Measurements from ENCODE around the gene DDX46.
"Not testable (repeated sequence)": the region's sequence is repeated elsewhere in the genome, so short reads cannot be mapped to it uniquely, and the experiment has no call there.

DDX46 gene

DNA sequence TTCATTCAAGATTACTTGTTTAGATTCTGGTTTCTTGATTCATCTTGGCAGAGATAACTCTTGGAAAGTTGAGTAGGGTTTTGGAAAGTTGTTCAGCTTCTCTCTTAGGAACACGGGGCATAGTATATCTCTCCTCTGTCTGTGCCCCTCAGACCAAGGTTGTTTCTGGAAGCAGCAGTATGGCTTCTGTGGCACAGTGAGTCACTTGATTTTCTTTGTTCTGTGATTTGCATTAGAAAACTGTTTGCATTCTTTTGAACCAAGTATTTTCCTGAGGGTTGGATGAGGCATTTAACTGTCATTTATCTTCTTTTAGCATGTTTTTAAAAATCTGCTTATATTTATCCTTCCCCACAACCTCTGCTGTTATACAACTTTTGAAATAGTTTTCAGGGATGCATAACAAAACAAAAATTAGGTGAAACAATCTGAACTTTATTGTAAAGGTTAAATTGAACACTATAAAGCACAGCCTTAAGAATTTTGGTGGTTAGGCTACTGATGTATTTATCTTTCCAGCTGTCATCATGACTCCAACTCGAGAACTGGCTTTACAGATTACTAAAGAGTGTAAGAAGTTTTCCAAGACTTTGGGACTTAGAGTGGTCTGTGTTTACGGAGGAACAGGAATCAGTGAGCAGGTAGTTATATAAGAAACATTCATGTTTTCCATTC lies 26.5 kb downstream of the DDX46 start:
- no peak for DNase-seq (ENCODE audit: low spot score)

DNA sequence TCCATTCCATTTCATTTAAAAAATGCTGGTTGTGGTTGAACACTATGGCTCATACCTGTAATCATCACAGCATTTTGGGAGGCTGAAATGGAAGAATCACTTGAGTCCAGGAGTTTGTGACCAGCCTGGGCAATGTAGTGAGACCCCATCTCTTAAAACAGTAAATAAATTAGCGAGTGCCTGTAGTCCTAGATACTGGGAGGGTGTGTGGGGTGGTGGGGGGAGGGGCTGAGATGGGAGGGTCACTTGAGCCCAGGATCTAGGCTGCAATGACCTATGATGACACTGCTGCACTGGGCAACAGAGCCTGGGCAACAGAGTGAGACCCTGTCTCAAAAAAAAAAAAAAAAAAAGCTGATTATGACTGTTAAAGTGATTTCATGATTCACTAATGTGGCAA lies 29.1 kb downstream of the DDX46 start:
- DNase-seq (ENCODE audit: low spot score): no peak

DNA sequence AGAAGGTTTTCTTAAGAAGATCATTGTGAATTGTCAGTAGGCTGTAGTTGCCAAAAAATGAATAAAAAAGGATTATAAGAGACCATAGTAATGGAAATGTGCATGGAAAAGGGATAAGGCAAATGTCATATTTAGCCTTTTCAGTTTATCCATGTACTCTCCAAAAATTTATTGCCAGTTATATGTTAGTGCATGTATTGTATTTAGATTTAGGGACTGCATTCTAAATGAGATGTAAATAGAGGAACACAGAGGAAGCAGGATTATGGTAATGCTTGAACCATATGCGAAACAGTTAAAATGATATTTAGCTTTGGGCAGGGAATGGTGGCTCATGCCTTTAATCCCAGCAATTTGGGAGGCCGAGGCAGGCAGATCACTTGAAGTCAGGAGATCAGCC lies 33.0 kb downstream of the DDX46 start:
- DNase-seq (ENCODE audit: low spot score): no peak

DNA sequence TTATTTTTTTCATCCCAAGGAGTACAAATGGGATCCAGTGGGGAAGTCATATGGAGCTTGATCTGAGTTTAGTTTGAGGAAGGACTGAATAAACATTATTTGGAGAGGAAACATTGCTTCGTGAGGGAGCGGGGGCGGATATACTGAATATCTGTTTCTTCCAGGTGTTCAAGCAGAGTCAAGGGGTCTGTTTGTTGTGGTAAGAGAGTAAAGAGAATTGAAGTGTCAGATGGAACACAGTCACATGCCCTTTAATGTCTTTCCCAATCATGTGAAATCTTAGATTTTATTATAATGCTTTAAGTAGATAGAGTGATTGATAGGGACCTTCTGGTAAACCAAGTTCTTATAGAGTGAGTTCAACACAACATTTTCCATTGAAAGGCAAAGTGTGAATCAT lies 33.7 kb downstream of the DDX46 start:
- DNase-seq (ENCODE audit: low spot score): no peak

DNA sequence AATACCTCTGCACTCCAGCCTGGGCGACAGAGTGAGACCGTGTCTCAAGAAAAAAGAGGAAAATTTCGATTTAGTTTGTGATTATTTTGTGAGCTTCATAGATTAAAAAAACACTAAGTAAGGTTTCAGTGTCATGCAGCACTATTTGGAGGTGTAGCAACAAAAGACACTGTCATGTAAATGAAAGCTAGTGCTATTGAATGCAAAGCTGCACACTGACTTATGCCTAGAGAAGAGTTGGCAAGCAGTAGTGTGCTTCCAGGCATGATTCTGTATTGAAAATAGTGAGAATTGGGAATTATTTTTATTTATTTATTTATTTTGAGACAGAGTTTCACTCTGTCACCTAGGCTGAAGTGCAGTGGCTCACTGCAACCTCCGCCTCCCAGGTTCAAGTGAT lies 34.5 kb downstream of the DDX46 start:
- DNase-seq (ENCODE audit: low spot score): no peak

DNA sequence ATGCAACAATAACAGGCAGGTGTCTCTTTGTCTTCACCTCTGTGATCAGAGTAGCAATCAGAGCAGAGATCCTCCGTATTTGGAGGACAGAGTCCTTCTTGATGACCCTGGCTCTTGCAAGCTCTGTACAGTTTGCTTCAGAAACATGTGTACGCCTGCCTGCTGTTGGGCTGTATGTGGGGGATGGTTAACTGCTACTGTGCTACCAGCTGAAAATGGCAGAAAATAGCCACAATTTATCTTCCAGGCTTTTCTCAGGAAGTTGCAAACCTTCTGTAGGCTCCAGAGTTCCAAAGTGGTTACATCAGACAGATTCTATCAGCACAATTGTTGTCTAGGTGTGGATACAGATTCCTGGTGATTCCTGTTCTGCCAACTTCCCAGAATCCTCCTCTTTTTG lies 35.5 kb downstream of the DDX46 start:
- no peak for DNase-seq (ENCODE audit: low spot score)

DNA sequence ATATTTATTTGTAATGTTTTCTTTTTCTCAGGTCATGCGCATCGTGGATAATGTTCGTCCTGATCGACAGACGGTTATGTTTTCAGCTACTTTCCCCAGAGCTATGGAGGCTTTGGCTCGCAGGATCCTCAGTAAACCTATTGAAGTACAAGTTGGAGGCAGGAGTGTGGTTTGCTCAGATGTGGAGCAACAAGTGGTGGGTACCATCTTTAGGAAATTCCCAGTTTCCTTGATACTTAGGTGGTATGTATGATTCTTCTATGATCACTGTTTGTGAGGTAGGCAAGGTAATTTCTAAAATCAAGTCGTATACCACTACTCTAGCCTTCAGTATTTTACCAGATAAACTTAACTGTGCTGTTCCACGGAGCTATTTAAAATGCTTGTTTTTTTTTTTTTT lies 36.2 kb downstream of the DDX46 start:
- no peak for DNase-seq (ENCODE audit: low spot score)

DNA sequence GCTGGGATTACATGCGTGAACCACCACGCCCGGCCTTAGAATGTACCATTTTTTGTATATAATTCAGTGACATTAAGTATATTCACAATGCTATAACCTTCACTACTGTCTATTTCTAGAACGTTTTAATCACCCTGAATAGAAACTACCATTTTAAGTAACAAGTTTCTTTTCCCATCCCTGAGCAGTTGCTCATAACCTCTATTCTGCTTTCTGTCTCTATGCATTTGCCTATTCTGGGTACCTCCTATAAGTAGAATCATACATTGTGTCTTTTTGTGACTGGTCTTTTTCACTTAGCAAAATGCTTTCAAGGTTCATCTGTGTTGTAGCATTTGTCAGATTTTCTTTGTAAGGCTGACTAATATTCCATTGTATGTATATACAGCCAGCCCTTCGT lies 39.9 kb downstream of the DDX46 start:
- no peak for DNase-seq (ENCODE audit: low spot score)

DNA sequence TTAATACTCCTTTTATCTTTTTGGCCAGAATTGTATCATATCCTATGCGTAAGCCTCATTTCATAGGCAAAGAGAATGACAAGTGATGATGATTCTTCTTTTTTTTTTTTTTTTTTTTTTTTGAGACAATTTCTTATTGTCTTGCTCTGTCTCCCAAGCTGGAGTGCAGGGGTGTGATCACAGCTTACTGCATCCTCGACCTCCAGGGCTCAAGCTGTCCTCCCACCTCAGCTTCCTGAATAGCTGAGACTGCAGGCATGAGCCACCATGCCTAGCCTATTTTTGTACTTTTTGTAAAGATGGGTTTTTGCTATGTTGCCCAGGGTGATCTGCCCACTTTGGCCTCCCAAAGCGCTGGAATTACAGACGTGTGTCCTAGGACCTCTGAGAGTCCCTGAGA lies 45.2 kb downstream of the DDX46 start:
- DNase-seq (ENCODE audit: low spot score): no peak

DNA sequence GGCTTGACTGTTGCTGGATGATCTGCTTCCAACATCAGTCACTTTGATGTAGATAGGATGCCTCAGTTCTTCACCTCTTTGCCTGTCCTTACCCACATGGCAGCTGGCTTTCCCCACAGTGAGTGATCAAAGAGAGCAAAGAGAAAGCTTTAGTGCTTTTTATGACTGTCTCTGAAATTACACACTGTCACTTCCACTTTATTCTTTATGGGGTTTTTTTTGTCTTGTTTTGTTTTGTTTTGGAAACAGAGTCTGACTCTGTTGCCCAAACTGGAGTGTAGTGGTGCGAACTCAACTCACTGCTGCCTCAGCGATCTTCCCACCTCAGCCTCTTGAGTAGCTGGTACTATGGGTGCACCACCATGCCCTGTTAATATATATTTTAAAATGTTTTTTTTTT lies 54.8 kb downstream of the DDX46 start:
- no peak for DNase-seq (ENCODE audit: low spot score)

DNA sequence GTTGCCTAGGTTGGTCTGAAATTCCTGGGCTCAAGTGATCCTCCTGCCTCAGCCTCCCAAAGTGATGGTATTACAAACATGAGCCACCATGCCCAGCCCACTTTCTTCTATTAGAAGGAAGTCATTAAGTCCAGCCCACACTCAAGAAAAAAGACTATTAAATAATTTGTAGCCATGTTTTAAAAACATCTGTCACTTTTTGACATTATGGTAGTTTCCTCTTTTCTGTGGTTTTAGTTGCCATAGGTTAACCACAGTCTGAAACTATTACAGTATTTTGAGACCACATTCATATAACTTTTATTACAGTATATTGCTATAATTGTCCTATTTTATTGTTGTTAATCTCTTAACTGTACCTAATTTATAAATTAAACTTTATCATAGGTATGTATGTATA lies 55.2 kb downstream of the DDX46 start:
- DNase-seq (ENCODE audit: low spot score): no peak

DNA sequence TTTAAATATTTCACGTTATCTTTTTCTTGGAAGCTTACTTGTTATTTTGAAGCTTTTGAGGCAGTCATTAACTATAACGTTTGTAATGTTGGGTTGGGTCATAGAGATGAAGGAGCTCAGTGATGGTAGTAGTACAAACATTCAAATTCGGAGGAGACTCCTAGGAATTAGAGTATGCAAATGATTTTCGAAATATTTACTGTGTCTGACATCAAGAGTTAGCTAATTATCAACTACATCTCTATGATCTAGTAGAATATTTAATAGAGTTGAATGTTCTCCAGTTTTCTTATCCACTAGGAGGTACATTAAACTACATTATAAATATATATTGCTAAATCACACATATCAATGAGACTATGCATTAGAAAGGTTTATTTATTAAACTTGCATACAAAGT lies 58.4 kb downstream of the DDX46 start:
- no peak for DNase-seq (ENCODE audit: low spot score)

DNA sequence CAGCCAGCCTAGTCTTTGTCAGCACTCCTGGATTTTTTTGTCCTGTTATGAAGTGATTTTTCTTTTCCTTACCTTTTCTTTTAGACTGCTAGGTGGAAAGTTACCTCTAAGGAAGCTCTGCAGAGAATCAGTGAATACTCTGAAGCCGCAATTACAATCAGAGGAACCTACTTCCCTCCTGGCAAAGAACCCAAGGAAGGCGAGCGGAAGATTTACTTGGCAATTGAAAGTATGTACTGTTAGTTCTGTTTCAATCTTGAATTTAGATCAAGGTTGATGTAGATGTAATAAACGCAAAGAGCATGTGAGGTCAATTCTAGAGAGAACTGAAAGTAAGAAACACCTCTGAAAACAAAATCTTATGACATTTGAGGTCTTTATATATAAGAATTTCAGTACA lies 60.2 kb downstream of the DDX46 start:
- no peak for DNase-seq (ENCODE audit: low spot score)

DNA sequence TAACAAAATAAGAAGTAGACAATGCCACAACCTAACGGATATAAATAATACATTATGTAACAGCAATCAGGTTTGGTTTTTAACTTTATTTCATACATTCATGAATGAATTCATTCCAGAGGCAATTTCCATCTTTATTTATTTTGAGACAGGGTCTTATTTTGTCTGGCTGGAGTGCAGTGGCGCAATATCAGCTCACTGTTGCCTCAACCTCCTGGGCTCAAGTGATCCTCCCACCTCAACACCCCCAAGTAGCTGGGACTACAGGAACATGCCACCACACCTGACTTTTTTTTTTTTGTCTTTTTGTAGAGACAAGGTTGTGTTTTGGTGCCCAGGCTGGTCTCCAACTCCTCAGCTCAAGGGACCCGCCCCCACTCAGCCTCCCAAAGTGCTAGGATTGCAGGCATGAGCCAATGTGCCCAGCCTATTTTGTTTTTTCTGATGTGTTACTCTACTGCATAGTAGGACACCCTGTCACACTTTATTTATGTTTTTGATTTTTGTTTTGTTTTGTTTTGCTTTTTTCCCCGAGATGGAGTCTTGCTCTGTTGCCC lies 60.9 kb downstream of the DDX46 start:
- no peak for DNase-seq (ENCODE audit: low spot score)

DNA sequence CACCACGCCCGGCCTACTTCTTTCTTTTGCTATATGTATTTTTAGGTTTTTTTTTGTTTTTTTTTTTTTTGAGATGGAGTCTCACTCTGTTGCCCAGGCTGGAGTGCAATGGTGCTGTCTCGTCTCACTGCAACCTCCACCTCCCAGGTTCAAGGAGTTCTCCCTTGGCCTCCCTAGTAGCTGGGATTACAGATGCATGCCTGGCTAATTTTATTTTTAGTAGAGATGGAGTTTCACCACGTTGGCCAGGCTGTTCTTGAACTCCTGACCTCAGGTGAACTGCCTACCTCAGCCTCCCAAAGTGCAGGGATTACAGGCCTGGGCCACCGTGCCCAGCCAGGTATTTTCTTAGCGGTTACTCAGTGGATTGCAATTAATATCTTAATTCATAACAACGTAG lies 63.3 kb downstream of the DDX46 start:
- DNase-seq (ENCODE audit: low spot score): no peak

DNA sequence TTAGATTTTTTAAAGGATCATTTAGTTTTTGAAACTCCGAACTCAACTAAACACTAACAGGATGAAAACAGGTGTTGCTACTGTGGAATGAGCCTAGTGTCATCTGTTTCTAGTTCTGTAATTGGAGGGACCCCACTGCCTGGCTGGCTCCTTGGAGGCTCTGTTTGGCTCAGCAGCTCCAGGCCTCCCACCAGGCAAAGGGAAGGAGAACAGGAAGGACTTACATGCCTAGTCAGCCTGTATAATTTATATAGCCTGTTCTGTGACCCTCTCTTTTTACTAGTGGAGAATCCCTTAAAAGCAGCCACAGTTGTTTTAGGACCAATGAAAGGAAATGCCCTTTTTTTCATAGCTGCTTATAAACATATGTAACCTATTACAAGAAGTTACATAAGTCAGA lies 66.1 kb downstream of the DDX46 start:
- no peak for DNase-seq (ENCODE audit: low spot score)

DNA sequence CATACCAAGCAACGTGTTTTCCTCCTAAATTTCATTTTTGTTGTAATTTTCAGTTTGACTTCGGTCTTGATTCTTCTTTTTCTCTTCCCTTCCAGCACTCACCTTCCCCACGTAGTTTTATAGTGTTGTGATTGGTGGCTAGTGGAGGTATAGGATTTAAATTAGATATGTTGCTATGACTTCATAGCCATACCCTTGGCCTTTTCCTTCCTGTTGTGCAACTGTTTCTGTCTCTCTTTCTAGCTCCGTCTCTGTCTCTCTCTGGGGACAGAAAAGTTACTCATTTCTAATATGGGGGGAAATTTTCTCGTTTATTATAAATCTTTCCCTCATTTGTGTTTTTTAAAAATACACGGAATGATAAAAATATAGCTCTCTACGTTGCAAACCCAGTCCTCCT lies 66.6 kb downstream of the DDX46 start:
- DNase-seq (ENCODE audit: low spot score): no peak

DNA sequence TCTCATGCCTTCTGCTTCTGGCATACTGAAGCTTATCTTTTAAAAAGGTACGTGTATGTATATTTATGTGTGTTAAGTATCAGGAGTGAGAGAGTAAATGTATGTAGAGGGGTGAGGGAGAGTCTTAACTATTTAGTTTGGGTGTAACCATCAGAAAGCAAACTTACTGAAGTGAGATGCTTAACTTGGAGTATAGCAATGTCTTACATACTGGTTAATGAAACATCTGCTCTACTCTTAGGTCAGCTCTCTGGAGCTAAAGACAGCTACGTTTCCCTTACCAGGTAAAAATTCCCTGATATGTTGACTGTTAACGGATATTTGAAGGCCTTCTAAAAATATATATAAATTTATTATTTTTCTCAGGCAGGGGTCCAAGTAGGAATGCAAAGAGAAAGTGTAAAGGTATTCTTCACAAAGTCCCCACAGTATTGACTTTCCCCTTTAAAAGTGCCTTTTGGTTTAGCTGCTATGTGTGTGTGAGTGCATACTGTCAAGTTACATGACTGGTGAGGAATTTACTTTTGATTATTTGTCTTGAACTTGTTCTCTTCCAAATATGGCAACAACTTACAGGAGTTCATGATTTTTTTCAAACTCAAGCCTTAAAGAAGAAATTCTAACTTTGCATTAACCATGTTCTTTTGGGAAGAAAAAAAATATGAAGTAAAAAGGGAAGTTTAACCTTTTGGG lies 74.9 kb downstream of the DDX46 start:
- no peak for DNase-seq (ENCODE audit: low spot score)

DNA sequence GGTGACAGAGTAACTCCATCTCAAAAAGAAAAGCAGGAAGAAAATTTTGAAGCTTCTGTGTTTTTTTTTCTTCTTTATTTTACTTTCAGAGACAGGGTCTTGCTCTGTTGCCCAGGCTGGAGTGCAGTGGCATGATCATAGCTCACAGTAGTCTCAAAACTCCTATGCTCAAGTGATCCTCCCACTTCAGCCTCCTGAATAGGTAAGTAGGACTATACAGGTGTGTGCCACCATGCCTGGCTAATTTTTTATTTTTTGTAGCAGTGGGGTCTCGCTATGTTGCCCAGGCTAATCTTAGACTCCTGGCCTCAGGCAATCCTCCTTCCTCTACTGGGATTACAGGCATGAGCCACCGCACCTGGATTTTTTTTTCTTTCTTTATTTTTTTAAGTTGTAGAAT lies 77.0 kb downstream of the DDX46 start:
- no peak for DNase-seq (ENCODE audit: low spot score)

DNA sequence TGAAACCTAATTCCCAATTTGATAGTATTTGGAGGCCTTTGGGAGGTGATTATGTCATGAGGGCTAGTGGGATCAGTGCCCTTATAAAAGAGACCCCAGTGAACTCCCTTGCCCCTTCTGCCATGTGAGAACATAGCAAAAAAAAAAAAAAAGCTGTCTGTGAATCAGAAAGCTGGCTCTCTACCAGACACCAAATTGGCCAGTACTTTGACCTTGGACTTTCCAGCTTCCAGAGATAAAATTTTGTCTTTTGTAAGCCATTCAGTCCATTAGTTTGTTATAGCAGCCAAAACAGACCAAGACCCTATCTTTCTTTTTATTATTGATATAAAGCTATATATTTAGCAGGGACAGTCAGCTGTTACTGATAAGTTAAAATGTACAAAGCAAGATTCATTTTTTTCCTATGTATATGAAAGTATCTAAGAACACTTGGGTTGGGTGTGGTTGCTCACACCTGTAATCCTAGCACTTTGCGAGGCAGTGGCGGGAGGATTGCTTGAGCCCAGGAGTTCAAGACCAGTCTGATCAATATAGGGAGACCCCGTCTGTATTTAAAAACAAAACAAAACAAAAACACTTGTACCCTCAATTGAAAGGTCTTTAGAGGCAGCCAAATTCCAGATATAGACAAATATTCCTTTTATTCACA lies 79.1 kb downstream of the DDX46 start:
- DNase-seq (ENCODE audit: low spot score): no peak

DNA sequence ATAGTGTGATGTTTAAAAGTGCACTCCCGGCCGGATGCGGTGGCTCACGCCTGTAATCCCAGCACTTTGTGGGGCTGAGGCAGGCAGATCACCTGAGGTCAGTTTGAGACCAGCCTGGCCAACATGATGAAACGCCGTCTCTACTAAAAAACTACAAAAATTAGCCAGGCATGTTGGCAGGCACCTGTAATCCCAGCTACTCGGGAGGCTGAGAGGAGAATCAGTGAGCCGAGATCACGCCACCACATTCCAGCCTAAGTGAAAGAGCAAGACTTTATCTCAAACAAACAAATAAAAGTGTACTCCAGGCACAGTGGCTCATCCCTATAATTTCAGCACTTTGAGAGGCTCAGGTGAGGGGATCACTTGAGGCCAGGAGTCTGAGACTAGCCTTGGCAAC lies 79.8 kb downstream of the DDX46 start:
- DNase-seq (ENCODE audit: low spot score): not testable (repeated sequence)

DNA sequence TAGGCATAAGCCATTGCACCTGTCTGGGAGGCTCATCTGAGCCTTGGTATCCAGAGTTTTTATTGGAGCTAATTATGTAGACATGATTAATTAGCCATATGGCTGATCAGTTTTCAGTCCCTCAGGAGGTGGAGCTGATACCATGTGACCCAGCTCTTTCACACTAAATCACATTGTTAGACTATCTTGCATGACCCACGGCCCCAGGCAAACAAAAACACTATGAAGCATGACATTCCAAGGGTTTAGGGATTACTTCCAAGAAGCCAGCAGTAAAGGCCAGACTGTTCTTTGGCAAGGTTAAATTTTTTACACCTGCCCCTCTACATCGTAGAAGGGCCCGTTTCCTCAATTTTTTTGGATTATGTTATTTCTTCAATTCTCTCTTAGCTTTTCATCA lies 82.2 kb downstream of the DDX46 start:
- DNase-seq (ENCODE audit: low spot score): no peak

DNA sequence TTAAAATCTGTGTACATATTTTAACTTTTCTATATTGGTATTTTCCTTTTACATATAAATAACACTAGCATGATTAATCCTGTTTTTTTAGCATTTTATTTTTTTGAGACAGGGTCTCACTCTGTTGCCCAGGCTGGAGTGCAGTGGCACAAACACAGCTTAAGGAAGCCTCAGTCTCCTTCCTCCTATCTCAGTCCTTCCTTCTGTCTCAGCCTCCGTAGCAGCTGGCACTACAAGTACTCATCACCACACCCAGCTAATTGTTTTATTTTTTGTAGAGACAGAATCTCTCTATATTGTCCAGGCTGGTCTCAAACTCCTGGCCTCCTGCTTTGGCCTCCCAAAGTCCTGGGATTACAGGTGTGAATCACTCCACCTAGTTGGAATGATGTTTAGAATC lies 85.7 kb downstream of the DDX46 start:
- no peak for DNase-seq (ENCODE audit: low spot score)
